GM18502 (cell line): ENCODE data around the gene GPR137.

ENCODE experiments used
- ATAC-seq: cut with Tn5 transposase; IDR thresholded peaks from one replicate; pipeline ENCODE4 v1.9.1; 2021; ENCODE audit warnings: mild to moderate bottlenecking; ENCODE audit not compliant: unreplicated experiment, poor library complexity

GPR137 gene

DNA sequence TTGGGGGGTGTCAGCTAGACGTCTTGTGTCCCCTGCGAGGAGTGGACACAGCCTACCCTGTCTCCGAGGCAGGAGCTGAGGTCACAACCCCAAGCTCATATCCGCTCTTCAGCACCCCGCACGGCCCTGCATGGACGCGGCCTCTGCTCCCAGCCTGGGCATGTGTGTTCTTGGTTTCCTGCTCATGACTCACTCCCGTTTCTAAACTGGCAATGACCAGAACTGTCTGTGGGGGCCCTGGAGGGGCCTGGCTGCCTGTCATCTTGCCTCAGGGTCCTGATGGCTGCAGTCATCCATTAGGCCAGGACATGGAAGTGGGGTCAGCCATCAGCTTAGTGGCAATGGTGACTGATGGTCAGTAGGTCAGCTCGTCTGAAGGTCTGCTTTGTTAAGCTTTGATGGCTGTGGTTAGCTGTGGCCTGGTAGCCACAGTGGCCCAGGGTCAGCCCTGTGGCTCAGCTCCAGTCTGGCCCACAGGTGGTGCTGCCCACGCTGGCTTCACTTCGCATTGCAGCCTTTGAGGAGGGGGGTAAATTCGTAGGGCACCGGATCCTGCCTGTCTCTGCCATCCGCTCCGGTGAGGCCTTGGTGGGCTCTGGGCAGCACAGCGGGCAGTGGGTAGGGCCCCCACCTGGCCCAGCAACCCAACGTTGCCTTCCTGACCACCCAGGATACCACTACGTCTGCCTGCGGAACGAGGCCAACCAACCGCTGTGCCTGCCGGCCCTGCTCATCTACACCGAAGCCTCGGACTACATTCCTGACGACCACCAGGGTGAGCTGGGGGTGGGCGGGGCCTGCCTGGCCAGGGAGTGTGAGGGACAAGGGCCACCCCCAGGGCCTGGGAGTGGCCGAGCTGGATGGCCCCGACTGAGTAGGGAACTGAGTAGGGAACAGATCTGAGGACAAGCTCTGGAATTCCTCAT, 22.4 kb upstream of the GPR137 start:
- no peak for ATAC-seq

- ATAC-seq = no peak
Observed at GRCh38 chr11:64263947-64264317, 21.7 kb upstream of the GPR137 start.

DNA sequence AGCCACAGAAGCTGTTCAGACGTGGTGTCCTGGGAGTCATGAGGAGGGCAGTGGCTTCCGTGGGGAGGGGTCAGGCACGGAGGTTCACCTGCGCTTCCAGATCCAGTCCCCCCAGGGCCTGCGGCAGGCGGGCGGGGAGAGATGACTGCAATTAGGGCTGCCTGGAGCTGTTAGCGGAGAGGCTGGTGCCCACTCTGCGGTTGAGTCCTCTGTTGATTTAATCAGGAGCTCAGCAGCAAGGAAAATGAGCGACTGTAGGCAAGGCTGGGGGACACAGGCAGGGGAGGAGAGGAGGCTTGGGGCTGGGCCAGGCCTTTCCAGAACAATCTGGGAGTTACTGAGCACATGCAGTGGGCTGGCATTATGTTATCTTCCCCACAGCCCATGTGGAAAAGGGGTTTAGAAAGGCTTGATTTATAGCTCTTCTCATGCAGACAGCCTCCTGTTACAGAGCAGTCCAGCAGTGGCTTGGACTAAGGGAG, 21.2 kb upstream of the GPR137 start:
- ATAC-seq = no peak

- ATAC-seq = no peak
Observed at GRCh38 chr11:64265176-64266160, 20.2 kb upstream of the GPR137 start.

DNA sequence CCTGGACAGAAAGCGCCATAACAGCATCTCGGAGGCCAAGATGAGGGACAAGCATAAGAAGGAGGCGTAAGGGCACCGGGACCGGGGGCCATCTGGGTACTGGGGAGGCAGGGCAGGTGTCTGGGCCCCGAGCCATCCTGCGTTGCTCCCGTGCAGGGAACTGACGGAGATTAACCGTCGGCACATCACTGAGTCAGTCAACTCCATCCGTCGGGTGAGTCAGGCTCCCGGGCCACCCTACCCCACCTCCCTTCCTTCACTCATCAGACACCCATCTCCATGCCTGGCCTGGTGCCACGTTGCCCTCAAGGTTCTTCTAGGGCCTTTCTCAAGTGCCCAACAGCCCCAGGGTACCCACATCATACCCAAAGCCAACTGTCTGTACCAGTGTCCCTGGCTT, 19.3 kb upstream of the GPR137 start:
- ATAC-seq = no peak

DNA sequence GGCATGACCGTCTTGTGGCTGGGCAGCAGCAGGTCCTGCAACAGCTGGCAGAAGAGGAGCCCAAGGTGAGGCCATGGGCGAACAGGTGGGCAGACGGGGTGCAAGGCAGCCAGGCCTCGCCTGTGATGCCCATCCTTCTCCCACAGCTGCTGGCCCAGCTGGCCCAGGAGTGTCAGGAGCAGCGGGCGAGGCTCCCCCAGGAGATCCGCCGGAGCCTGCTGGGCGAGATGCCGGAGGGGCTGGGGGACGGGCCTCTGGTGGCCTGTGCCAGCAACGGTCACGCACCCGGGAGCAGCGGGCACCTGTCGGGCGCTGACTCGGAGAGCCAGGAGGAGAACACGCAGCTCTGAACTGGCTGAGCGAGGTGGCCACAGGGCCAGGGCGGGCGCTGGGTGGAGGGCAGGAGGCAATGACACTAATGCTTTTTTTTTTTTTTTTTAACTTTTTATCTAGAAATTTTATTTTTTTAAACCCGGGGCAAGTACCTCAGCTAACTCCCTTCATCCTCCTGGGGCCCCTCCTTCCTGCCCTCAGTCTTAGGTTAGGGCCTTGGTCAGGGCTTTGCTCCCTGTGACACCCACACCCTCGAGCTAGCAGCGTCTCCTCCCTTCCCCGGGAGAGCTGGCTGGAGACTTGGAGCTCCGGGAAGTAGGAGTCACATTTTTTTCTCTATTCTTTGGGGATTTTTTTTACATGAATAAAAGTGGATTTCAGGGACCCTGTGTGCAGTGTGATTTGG, 18.3 kb upstream of the GPR137 start:
- ATAC-seq = no peak

GRCh38 chr11:64268025-64268892, 17.4 kb upstream of the GPR137 start:
- no peak for ATAC-seq

DNA sequence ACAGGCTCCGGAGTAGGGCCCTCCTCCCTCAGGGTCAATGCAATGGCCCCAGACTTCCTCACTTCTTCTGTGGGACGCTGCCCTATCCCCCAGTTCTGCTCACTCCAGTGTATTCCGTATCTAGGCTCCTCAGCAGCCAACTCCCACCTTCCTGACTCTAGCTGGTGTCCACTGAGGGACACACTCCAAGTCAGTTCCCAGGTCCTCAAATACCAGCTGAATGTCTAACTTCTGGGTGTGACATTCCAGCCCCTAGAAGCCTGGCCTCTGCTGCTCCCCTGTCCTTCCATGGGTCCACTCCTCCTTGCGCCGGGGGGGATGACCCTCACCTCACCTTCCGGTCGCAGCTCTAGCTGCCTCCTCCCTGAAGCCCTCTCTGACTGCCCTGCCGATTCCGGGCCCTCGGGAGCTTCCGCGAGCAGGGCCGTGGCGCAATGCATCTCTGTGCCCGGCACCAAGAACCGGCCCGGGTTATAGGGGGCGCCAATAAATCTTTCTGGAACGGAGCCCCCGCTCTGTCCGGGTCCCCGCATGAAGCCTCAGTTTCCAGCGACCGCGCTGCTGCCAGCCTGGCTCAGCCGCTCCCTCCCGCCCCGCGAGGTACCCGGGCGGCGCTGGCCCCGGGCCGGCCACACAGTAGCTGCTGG, 16.6 kb upstream of the GPR137 start:
- ATAC-seq = peak; percentile 8

- ATAC-seq = peak; percentile 64
Observed at GRCh38 chr11:64269540-64270220, 16.0 kb upstream of the GPR137 start.

GRCh38 chr11:64275031-64275800, 10.4 kb upstream of the GPR137 start:
- ATAC-seq = no peak

- ATAC-seq = no peak
Observed at GRCh38 chr11:64275841-64276240, 9.8 kb upstream of the GPR137 start.

DNA sequence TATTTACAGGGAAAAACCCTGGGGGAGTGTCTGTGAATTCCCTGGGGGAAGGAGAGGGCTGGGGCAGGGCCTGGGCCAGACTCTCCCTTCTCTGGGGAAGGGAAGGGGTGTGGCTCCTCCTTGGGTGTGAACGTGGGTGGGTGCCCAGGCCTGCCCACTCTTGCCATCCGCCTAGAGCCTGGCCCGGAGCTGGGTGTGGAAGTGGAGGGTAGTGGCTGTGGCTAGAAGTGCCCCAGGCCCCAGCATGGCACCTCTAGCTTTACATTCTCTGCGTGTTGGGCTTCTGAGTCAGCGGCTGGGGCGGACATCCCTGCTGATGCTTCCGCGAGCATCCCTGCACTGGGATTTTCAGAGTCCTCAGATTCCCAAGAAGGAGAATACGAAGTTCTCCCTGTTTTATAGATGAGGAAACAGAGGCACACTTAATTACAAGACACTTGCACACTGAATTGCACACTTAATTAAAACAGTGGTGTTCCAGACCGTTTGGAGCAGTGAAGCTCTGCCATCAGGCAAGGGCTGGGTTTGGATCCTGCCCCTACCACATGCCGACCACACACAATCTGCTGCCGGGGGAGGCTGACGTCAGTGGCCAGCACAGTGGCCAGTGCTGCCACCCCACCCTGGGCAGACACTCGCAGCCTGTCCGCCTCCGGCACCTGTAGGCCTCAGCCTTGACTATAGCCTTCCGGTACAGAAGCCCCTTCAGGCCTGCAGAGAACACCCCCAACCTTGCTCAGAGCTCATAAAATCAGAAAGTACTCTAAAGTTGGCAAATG, 8.8 kb upstream of the GPR137 start:
- ATAC-seq = no peak

DNA sequence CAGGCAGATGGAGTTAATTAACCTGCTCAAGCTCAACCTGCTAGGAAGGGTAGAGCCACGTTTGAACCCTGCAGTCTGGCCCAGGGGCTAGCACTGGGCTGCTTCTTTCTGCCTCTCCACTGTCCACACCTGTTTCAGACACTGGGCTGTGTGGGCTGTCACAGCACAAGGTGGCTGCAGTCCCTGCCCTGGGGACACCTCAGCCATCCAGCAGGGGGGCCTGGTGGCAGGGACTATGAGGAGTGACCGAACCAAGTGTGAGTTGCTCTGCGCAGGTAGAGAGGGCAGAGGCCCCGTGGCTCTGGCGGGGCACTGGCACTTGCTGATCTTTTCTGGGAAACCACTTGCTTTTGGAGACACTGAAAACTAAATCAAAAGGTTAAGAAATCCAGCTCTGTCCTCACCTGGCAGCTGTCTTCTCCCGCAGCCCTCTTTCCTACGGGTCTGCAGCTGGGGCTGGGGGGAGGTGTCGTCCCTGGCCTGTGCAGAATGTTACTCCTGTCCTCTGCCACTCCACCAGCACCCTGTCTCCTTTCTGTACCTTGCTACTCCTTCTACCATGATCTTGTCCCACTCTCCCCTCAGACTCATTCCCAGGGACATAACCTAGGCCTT, 7.0 kb upstream of the GPR137 start:
- no peak for ATAC-seq

DNA sequence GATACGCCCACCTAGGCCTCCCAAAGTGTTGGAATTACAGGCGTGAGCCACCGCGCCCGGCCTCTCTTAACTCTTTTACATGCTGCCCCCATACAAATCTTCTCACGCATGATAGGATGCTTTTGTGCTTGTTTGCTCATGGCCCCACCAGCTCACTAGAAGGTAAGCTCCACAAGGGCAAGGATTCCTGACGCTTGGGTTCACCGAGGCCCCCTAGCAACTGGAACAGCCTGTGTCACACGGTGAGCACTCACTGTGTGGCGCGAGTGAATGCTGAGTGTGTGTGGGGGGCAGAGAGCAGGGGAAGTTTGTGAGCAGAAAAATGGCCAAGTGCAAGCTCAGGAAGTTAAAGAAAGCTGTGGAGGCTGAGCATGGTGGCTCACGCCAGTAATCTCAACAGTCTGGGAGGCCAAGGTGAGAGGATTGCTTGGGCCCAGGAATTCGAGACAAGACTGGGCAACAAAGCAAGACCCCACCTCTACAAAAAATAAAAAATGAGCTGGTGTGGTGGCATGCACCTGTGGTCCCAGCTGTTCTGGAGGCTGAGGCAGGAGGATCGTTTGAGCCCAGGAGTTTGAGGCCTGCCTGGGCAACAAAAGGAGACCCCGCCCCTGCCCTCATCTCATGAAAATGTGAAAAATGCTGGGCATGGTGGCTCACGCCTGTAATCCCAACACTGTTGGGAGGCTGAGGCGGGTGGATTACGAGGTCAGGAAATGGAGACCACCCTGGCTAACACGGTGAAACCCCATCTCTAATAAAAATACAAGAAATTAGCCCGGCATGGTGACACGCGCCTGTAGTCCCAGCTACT, 3.5 kb upstream of the GPR137 start:
- ATAC-seq = no peak

DNA sequence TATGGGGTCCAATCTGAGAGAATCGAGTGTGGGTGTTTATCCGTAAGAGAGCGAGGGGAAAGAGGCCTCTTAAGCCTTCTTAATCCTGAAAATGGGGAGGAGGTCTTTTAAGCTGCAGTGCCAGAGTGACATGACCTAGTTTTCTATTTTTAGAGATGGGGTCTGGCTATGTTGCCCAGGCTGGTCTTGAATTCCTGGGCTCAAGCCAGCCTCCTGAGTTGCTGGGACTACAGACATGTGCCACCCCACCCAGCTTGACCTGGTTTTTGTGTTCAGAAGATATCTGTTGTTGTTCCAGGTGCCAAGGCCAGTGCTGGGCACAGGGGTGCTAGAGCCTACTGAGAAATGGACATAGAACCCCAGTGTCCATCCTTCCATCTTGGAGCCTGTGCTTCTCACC, 2.6 kb upstream of the GPR137 start:
- ATAC-seq = no peak
